PC-9 (cell line): ENCODE measurements around the gene MSANTD4. TPM values are rescaled to one million over a fixed set of nuclear protein-coding genes. Genes with fewer than 3 reads are reported as not detected.

ENCODE experiments used
- Bru-seq: library from RNA; stranded (reverse); fragments of 400-500 nt; gene quantifications from one replicate; lab custom pipeline; 2021; lab: Mats Ljungman, UMichigan
- BruChase-seq, 2 experiments: library from RNA; stranded (reverse); fragments of 400-500 nt; gene quantifications; one replicate each; lab custom pipeline; 2021; lab: Mats Ljungman, UMichigan
- BruUV-seq: library from RNA; stranded (reverse); fragments of 400-500 nt; replicated peaks from 2 replicates; lab custom pipeline; 2021; lab: Mats Ljungman, UMichigan
- CTCF ChIA-PET: fragments of 300-600 bp; sonication (Branson Sonifier 250); formaldehyde crosslinking; loops from one replicate; lab custom pipeline; 2022; ENCODE audit warnings: antibody characterized with exemption; lab: Charles Lee
- POLR2A ChIA-PET: fragments of 300-600 bp; sonication (Branson Sonifier 250); formaldehyde crosslinking; loops from one replicate; lab custom pipeline; 2022; ENCODE audit warnings: antibody characterized with exemption; ENCODE audit not compliant: unreplicated experiment; lab: Charles Lee
- DNase-seq, 2 experiments: peaks; one replicate each; pipeline versions ENCODE4 v3.0.0 to v3.0.0-alpha.2; 2015 to 2022; ENCODE audit warnings: mixed read lengths in 1 of 2
- H2AFZ ChIP-seq: fragments of 200-600 bp; sonication (generic); 2 replicates; pipeline ENCODE4 v1.8.1; 2017; ENCODE audit warnings: antibody characterized with exemption
- H3F3A ChIP-seq: fragments of 200-600 bp; sonication (generic); 2 replicates; pipeline ENCODE4 v1.8.1; 2017; ENCODE audit warnings: antibody characterized with exemption, mild to moderate bottlenecking, low read depth; ENCODE audit not compliant: insufficient read depth
- H3K27ac ChIP-seq: fragments of 200-600 bp; sonication (generic); 2 replicates; pipeline ENCODE4 v1.6.1; 2016; ENCODE audit warnings: mixed run types
- H3K27me3 ChIP-seq: fragments of 200-600 bp; sonication (generic); 2 replicates; pipeline ENCODE4 v1.6.1; 2016; ENCODE audit warnings: low read depth, mixed run types; ENCODE audit not compliant: insufficient read depth
- H3K36me3 ChIP-seq: fragments of 200-600 bp; sonication (generic); 2 replicates; pipeline ENCODE4 v1.6.1; 2016; ENCODE audit warnings: low read depth, mixed run types
- H3K4me1 ChIP-seq: fragments of 200-600 bp; sonication (generic); replicated peaks from 2 replicates; pipeline ENCODE4 v1.6.1; 2016; ENCODE audit warnings: mixed run types; ENCODE audit not compliant: insufficient read depth
- H3K4me2 ChIP-seq: fragments of 200-600 bp; sonication (generic); 2 replicates; pipeline ENCODE4 v1.6.1; 2017; ENCODE audit warnings: mixed run types
- H3K4me3 ChIP-seq: fragments of 200-600 bp; sonication (generic); 2 replicates; pipeline ENCODE4 v1.6.1; 2016; ENCODE audit warnings: mixed run types
- H3K79me2 ChIP-seq: fragments of 200-600 bp; sonication (generic); 2 replicates; pipeline ENCODE4 v1.6.1; 2017; ENCODE audit warnings: low read depth, mixed run types
- H3K9me2 ChIP-seq: fragments of 200-600 bp; sonication (generic); 2 replicates; pipeline ENCODE4 v1.8.1; 2017; ENCODE audit warnings: mild to moderate bottlenecking; ENCODE audit not compliant: insufficient read depth
- H3K9me3 ChIP-seq: fragments of 200-600 bp; sonication (generic); 2 replicates; pipeline ENCODE4 v1.8.1; 2016; ENCODE audit warnings: low read depth; ENCODE audit not compliant: insufficient read depth
- H4K20me1 ChIP-seq: fragments of 200-600 bp; sonication (generic); 2 replicates; pipeline ENCODE4 v1.8.1; 2017; ENCODE audit not compliant: insufficient read depth
- EZH2 ChIP-seq: fragments of 200-600 bp; sonication (generic); IDR thresholded peaks from 2 replicates; pipeline ENCODE4 v1.8.0; 2017; ENCODE audit warnings: antibody characterized with exemption, low read depth
- intact Hi-C: fragments of 100-400 bp; cut with micrococcal nuclease; formaldehyde crosslinking; loops from one replicate; pipeline ENCODE4 v1.10.0; 2022; ENCODE audit not compliant: unreplicated experiment
- long read RNA-seq: library from polyadenylated mRNA; stranded (forward); transcript quantifications from one replicate; pipeline ENCODE4 v2.0.0, GENCODE V29; 2022
- total RNA-seq: library from RNA; stranded (reverse); gene quantifications from 2 replicates; pipeline ENCODE4 v1.2.3, GENCODE V29; 2021
- TF ChIP-seq, protein P1 (sequence below): fragments of 200-600 bp; sonication (generic); conservative IDR thresholded peaks from 2 replicates; pipeline ENCODE4 v1.6.1; 2017; ENCODE audit warnings: mixed run types, antibody characterized with exemption, mild to moderate bottlenecking, moderate library complexity

The MSANTD4 gene
- 11.0 and 13.6 TPM in 2 replicates for total RNA-seq
- Bru-seq, nascent RNA: percentile 74 among the genes with signal in this experiment
- percentile 84 among the genes with signal in this experiment for BruChase-seq, experiment 1, labeled RNA remaining after a 2-hour chase
- percentile 66 among the genes with signal in this experiment for BruChase-seq, experiment 2, labeled RNA remaining after a 6-hour chase
- long read RNA-seq, full-length matches to known transcripts: 7 of 12 reads
- long read RNA-seq, partial matches to known transcripts: 1 of 12 reads
- long read RNA-seq, other reads (novel, unspliced or antisense): 4 of 12 reads

DNA sequence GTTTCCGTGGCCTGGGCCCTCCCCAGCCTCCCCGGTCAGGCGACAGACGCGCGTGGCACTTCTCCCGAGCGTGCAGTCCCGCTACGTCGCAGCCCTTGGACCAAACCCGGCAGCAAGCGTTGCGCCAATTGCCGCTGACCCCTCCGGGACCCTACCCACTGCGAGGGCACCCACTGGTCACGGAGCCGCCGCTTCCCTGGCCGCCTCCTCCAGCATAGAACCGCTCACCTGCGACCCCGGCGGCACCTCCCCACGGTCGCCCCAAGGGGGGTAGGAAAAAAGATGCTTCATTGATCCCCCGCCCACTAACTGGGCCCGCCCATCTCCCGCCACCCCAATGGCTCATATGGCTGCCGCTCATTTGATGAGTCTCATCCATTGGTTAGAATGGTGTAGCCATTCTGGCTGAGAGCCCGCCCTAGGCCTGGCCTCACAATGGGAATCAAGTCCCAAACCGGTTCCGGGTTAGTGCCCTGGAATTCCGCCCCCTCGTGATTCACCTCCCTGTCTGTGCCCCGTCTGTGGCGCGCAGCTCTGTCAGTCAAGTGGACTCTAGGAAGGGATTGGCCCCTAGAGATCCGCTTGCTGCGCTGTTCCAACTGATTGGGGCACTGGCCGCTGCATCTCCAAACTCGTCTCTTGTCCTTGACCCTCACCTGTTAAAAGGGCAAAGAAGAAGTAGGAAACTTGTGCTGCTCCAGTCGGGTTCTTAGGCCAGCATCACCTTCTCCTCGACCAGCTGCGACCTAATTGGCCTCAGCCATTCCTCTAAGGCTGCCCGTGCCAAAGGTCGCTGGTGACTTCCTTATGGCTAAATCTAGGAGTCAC, at the start of gene MSANTD4:
Gene MSANTD4, minus strand, starts transcription at position 274 of the 828 bp plus-strand sequence. CDS start 11,323 bp downstream, outside the sequence.
- intact Hi-C loops: loop anchor here (2.0 kb wide), 1 partner anchor 55 kb away; the partner anchor contains the start of genes AASDHPPT and KBTBD3
- Histone ChIP-seq H3K79me2 (peaks cover 44% of the 10 kb centered on the region), H3K4me3 (peak within 1 kb of the TSS; percentile 86), H2AFZ (peak within 1 kb of the TSS; percentile 95), H3K27ac (peak within 1 kb of the TSS; percentile 36; the same call in 1 of the 2 replicates), H3K36me3 (0 out of 2 replicates have a peak, but pooled peaks cover 12% of the 10 kb centered on the region), H3K4me2 (peak within 1 kb of the TSS; percentile 77), H4K20me1 (no peaks in the 10 kb centered on the region), H3F3A (no peaks in the 10 kb centered on the region), H3K27me3 (no peaks in the 10 kb centered on the region), H3K4me1 (peaks cover 30% of the 10 kb centered on the region), H3K9me3 (no peaks in the 10 kb centered on the region; the same call in 1 of the 2 replicates), H3K9me2 (no peaks in the 10 kb centered on the region)
- ChIA-PET POLR2A (interaction anchor here (0.8 kb wide), 1 partner anchor 1519 kb away, joined by 9 read pairs; no protein-coding TSS in a partner anchor), CTCF (no interaction called here)
- BruUV-seq: no TSS peak
- TF ChIP-seq, protein P1, sequence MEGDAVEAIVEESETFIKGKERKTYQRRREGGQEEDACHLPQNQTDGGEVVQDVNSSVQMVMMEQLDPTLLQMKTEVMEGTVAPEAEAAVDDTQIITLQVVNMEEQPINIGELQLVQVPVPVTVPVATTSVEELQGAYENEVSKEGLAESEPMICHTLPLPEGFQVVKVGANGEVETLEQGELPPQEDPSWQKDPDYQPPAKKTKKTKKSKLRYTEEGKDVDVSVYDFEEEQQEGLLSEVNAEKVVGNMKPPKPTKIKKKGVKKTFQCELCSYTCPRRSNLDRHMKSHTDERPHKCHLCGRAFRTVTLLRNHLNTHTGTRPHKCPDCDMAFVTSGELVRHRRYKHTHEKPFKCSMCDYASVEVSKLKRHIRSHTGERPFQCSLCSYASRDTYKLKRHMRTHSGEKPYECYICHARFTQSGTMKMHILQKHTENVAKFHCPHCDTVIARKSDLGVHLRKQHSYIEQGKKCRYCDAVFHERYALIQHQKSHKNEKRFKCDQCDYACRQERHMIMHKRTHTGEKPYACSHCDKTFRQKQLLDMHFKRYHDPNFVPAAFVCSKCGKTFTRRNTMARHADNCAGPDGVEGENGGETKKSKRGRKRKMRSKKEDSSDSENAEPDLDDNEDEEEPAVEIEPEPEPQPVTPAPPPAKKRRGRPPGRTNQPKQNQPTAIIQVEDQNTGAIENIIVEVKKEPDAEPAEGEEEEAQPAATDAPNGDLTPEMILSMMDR: no peak
- TF ChIP-seq EZH2: no peak
- peak; percentile 97 to 100 for DNase-seq

- no peaks in the 10 kb centered on the region for H3K27me3 ChIP-seq
- 0 out of 2 replicates have a peak, but pooled peaks cover 4% of the 10 kb centered on the region for H3K4me1 ChIP-seq
- H4K20me1 ChIP-seq: no peaks in the 10 kb centered on the region
- no peaks in the 10 kb centered on the region for H3K9me3 ChIP-seq
- no TSS peak for BruUV-seq
- H3F3A ChIP-seq: no peaks in the 10 kb centered on the region
- ChIA-PET POLR2A (interaction anchor here (0.5 kb wide), 1 partner anchor 1106 kb away, joined by 6 read pairs; no protein-coding TSS in a partner anchor), CTCF (no interaction called here)
- H3K9me2 ChIP-seq: no peaks in the 10 kb centered on the region
- TF ChIP-seq, protein P1: no peak
- no peak for TF ChIP-seq EZH2
- H3K79me2 ChIP-seq: no peaks in the 10 kb centered on the region
- no peak overlapping the region for H3K4me3 ChIP-seq
- H3K4me2 ChIP-seq: no peak overlapping the region
- no peaks in the 10 kb centered on the region for H3K36me3 ChIP-seq
- intact Hi-C loops: no loop called here
- no peak overlapping the region for H3K27ac ChIP-seq
- no peak for DNase-seq
- no peak overlapping the region for H2AFZ ChIP-seq
These were observed 48.6 kb upstream of the MSANTD4 start for GRCh38 chr11:106070606-106071005.

GRCh38 chr11:106063009-106063408, 41.0 kb upstream of the MSANTD4 start:
- TF ChIP-seq, protein P1: no peak
- no peak for TF ChIP-seq EZH2
- H3F3A ChIP-seq: no peaks in the 10 kb centered on the region
- H3K36me3 ChIP-seq: no peaks in the 10 kb centered on the region
- H4K20me1 ChIP-seq: no peaks in the 10 kb centered on the region
- H3K27me3 ChIP-seq: no peaks in the 10 kb centered on the region
- H3K4me1 ChIP-seq: no peaks in the 10 kb centered on the region
- H3K4me3 ChIP-seq: no peak overlapping the region
- no peak overlapping the region for H2AFZ ChIP-seq
- no peaks in the 10 kb centered on the region for H3K9me3 ChIP-seq
- no peak for DNase-seq
- no TSS peak for BruUV-seq
- ChIA-PET POLR2A (no interaction called here), CTCF (no interaction called here)
- no peaks in the 10 kb centered on the region for H3K79me2 ChIP-seq
- H3K4me2 ChIP-seq: no peak overlapping the region
- H3K9me2 ChIP-seq: no peaks in the 10 kb centered on the region
- intact Hi-C loops: no loop called here
- no peak overlapping the region for H3K27ac ChIP-seq
